GM06990 (cell line): ENCODE measurements around the gene SLC26A11.
A peak's percentile ranks its signal among the peaks of the same experiment; 100 is the strongest.

Experiments used
- DNase-seq: peaks from one replicate; pipeline ENCODE4 v3.0.0-alpha.2; 2011; ENCODE audit not compliant: insufficient read length; ENCODE audit errors: extremely low read depth
- H3K27me3 ChIP-seq: replicated peaks from 2 replicates; pipeline ENCODE4 v1.6.0; 2011; ENCODE audit warnings: low read length; ENCODE audit not compliant: control insufficient read depth, insufficient read depth
- H3K36me3 ChIP-seq: 2 replicates; pipeline ENCODE4 v1.5.1; 2011; ENCODE audit warnings: low read length; ENCODE audit not compliant: control insufficient read depth, insufficient read depth
- H3K4me3 ChIP-seq: replicated peaks from 2 replicates; pipeline ENCODE4 v1.5.1; 2011; ENCODE audit warnings: low read depth, mild to moderate bottlenecking, control low read depth, low read length
- CTCF ChIP-seq: IDR thresholded peaks from 2 replicates; pipeline ENCODE4 v1.5.1; 2011; ENCODE audit warnings: low read length, control low read depth, mild to moderate bottlenecking, inconsistent platforms; ENCODE audit not compliant: insufficient read depth, poor library complexity, severe bottlenecking

The SLC26A11 gene

DNA sequence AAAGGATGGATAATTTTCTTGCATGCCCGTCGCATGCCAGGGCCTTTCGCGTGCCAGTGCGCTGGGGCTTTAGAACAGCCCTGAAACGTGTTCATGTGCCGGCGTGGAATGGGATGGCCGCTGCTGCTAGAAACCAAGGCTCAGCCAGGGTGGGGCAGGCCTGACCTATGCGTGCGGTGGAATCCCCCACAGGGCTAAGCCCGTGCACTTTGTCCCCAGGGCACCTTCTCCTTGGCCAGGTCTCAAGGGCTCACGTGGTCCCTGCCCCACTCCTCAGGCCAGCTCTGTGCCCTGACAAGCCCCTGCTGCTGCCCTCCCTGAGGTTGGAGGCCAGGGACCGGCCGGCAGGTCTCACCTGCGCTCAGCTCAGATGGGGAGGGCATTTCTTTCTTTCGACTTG, 27.3 kb downstream of the SLC26A11 start:
- Histone ChIP-seq H3K27me3 (no peaks in the 10 kb centered on the region), H3K36me3 (no peaks in the 10 kb centered on the region), H3K4me3 (no peak overlapping the region)
- DNase-seq: no peak
- no peak for TF ChIP-seq CTCF

GRCh38 chr17:80248001-80248893, 28.0 kb downstream of the SLC26A11 start:
- no peak for DNase-seq
- no peak overlapping the region for H3K4me3 ChIP-seq
- no peaks in the 10 kb centered on the region for H3K36me3 ChIP-seq
- H3K27me3 ChIP-seq: no peaks in the 10 kb centered on the region
- TF ChIP-seq CTCF: no peak

GRCh38 chr17:80248894-80249710, 28.9 kb downstream of the SLC26A11 start:
- Histone ChIP-seq H3K4me3 (no peak overlapping the region), H3K27me3 (no peaks in the 10 kb centered on the region), H3K36me3 (no peaks in the 10 kb centered on the region)
- DNase-seq: no peak
- TF ChIP-seq CTCF: no peak

GRCh38 chr17:80251966-80252365, 31.7 kb downstream of the SLC26A11 start:
- Histone ChIP-seq H3K36me3 (no peaks in the 10 kb centered on the region), H3K4me3 (no peak overlapping the region), H3K27me3 (no peaks in the 10 kb centered on the region)
- TF ChIP-seq CTCF: no peak
- DNase-seq: no peak

DNA sequence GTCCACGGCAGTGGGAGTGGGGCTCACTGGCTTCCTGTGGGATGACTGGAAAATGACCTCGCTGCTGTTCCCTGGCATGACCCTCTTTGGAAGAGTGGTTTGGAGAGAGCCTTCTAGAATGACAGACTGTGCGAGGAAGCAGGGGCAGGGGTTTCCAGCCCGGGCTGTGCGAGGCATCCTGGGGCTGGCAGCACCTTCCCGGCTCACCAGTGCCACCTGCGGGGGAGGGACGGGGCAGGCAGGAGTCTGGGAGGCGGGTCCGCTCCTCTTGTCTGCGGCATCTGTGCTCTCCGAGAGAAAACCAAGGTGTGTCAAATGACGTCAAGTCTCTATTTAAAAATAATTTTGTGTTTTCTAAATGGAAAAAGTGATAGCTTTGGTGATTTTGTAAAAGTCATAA, 32.6 kb downstream of the SLC26A11 start:
- peak; percentile 72 for DNase-seq
- TF ChIP-seq CTCF: peak; percentile 79
- H3K36me3 ChIP-seq: no peaks in the 10 kb centered on the region
- H3K4me3 ChIP-seq: no peak overlapping the region
- H3K27me3 ChIP-seq: no peaks in the 10 kb centered on the region
